HepG2 (cell line): ENCODE results near the gene NANOS1. TPM values are rescaled to one million over a fixed set of nuclear protein-coding genes. Genes with fewer than 3 reads are reported as not detected.
A peak's percentile ranks its signal among the peaks of the same experiment; 100 is the strongest.

Experiments used
- CREB1 ChIP-seq, 2 experiments: fragments of 450-650 bp in 1 of 2; IDR thresholded peaks; 2 replicates each; pipeline ENCODE4 v1.6.1; 2016 to 2017; ENCODE audit warnings: control low read depth in 1 of 2, mild to moderate bottlenecking in 1 of 2, missing compliant biosample characterization in 1 of 2, missing genetic modification characterization in 1 of 2
- ELF4 ChIP-seq: sonication (generic); formaldehyde crosslinking; IDR thresholded peaks from 2 replicates; pipeline ENCODE4 v1.5.0; 2020; ENCODE audit warnings: missing genetic modification reagents, mild to moderate bottlenecking, moderate library complexity, borderline replicate concordance
- FIP1L1 ChIP-seq: fragments of 200-400 bp; formaldehyde crosslinking; IDR thresholded peaks from 2 replicates; pipeline ENCODE4 v1.6.1; 2018; ENCODE audit warnings: low read depth, mild to moderate bottlenecking, low read length, moderate library complexity, borderline replicate concordance; ENCODE audit not compliant: insufficient read depth
- HNRNPK ChIP-seq: fragments of 200-400 bp; formaldehyde crosslinking; IDR thresholded peaks from 2 replicates; pipeline ENCODE4 v1.6.1; 2018; ENCODE audit warnings: low read length, low read depth, moderate library complexity, mild to moderate bottlenecking; ENCODE audit not compliant: poor library complexity, severe bottlenecking
- HOXA9 ChIP-seq: sonication (generic); formaldehyde crosslinking; IDR thresholded peaks from 2 replicates; pipeline ENCODE4 v1.8.1; 2022; ENCODE audit warnings: missing genetic modification reagents, mild to moderate bottlenecking, moderate library complexity, borderline replicate concordance
- JDP2 ChIP-seq: sonication (generic); formaldehyde crosslinking; IDR thresholded peaks from 2 replicates; pipeline ENCODE4 v1.8.1; 2022; ENCODE audit warnings: missing genetic modification reagents, borderline replicate concordance
- KLF16 ChIP-seq, 2 experiments: sonication (generic) in 1 of 2; formaldehyde crosslinking in 1 of 2; IDR thresholded peaks; 2 replicates each; pipeline versions ENCODE4 v1.6.1 to v1.8.0; 2016 to 2023; ENCODE audit warnings: missing genetic modification reagents in 2 of 2, missing compliant biosample characterization in 1 of 2
- MIXL1 ChIP-seq: IDR thresholded peaks from 2 replicates; pipeline ENCODE4 v1.6.1; 2016
- MYC ChIP-seq: sonication (generic); formaldehyde crosslinking; IDR thresholded peaks from 2 replicates; pipeline ENCODE4 v1.9.0; 2021; ENCODE audit warnings: missing genetic modification reagents, borderline replicate concordance
- NONO ChIP-seq, 2 experiments: fragments of 450-650 bp in 1 of 2; sonication (generic) in 1 of 2; formaldehyde crosslinking in 1 of 2; IDR thresholded peaks in 1 of 2; conservative IDR thresholded peaks in 1 of 2; 2 replicates each; pipeline versions ENCODE4 v1.6.1 to v1.8.0; 2017 to 2022; ENCODE audit warnings: mild to moderate bottlenecking in 1 of 2, missing genetic modification reagents in 1 of 2, moderate library complexity in 1 of 2
- NR2C2 ChIP-seq: sonication (generic); formaldehyde crosslinking; IDR thresholded peaks from 2 replicates; pipeline ENCODE4 v1.4.0; 2020; ENCODE audit warnings: missing genetic modification reagents, mild to moderate bottlenecking, moderate library complexity, borderline replicate concordance
- POLR2AphosphoS2 ChIP-seq: IDR thresholded peaks from 2 replicates; pipeline ENCODE4 v1.6.1; 2011; ENCODE audit warnings: low read depth, low read length, improper control_type of control experiment
- ZBTB49 ChIP-seq: sonication (generic); formaldehyde crosslinking; IDR thresholded peaks from 2 replicates; pipeline ENCODE4 v1.4.0; 2020; ENCODE audit warnings: missing genetic modification reagents, borderline replicate concordance
- ZFP41 ChIP-seq: sonication (generic); formaldehyde crosslinking; IDR thresholded peaks from 2 replicates; pipeline ENCODE4 v1.4.0; 2020; ENCODE audit warnings: mild to moderate bottlenecking, missing genetic modification reagents, borderline replicate concordance
- ZFP90 ChIP-seq: sonication (generic); formaldehyde crosslinking; IDR thresholded peaks from 2 replicates; pipeline ENCODE4 v1.8.0; 2022; ENCODE audit warnings: missing genetic modification reagents, mild to moderate bottlenecking, inconsistent platforms, borderline replicate concordance
- ZNF101 ChIP-seq: sonication (generic); formaldehyde crosslinking; IDR thresholded peaks from 2 replicates; pipeline ENCODE4 v1.4.0; 2020; ENCODE audit warnings: mild to moderate bottlenecking, low read depth, missing genetic modification reagents, borderline replicate concordance
- ZNF232 ChIP-seq: sonication (generic); formaldehyde crosslinking; IDR thresholded peaks from 2 replicates; pipeline ENCODE4 v1.4.0; 2020; ENCODE audit warnings: missing genetic modification reagents, borderline replicate concordance
- ZNF251 ChIP-seq: sonication (generic); formaldehyde crosslinking; IDR thresholded peaks from 2 replicates; pipeline ENCODE4 v1.9.0; 2021; ENCODE audit warnings: mild to moderate bottlenecking, missing genetic modification reagents
- ZNF263 ChIP-seq: sonication (generic); formaldehyde crosslinking; IDR thresholded peaks from 2 replicates; pipeline ENCODE4 v1.4.0; 2020; ENCODE audit warnings: missing genetic modification reagents
- ZNF337 ChIP-seq: sonication (generic); formaldehyde crosslinking; IDR thresholded peaks from 2 replicates; pipeline ENCODE4 v1.5.1; 2020; ENCODE audit warnings: missing genetic modification reagents, low read depth, mild to moderate bottlenecking, borderline replicate concordance
- ZNF414 ChIP-seq: sonication (generic); formaldehyde crosslinking; IDR thresholded peaks from 2 replicates; pipeline ENCODE4 v1.5.0; 2020; ENCODE audit warnings: missing genetic modification reagents
- ZNF496 ChIP-seq: sonication (generic); formaldehyde crosslinking; IDR thresholded peaks from 2 replicates; pipeline ENCODE4 v1.8.1; 2023; ENCODE audit warnings: mild to moderate bottlenecking, moderate library complexity, missing genetic modification reagents; ENCODE audit not compliant: insufficient replicate concordance
- ZNF766 ChIP-seq: sonication (generic); formaldehyde crosslinking; IDR thresholded peaks from 2 replicates; pipeline ENCODE4 v1.5.0; 2020; ENCODE audit warnings: missing genetic modification reagents, borderline replicate concordance
- ZNF776 ChIP-seq: sonication (generic); formaldehyde crosslinking; IDR thresholded peaks from 2 replicates; pipeline ENCODE4 v1.4.0; 2020; ENCODE audit warnings: mild to moderate bottlenecking, missing genetic modification reagents
- ZSCAN30 ChIP-seq: sonication (generic); formaldehyde crosslinking; IDR thresholded peaks from 2 replicates; pipeline ENCODE4 v1.5.0; 2020; ENCODE audit warnings: mild to moderate bottlenecking, missing genetic modification reagents
- polyA plus RNA-seq, 8 experiments: library from polyadenylated mRNA; depleted of rRNA in 3 of 8; stranded (reverse) in 7 of 8; unstranded in 1 of 8; fragments of >200 nt; fragmentation: Illumina TruSeq in 4 of 8; extraction: Trizol in 4 of 8; gene quantifications; 2 replicates each; pipeline versions ENCODE4 v1.2.1 to v1.2.3, GENCODE V29; 2011 to 2016; ENCODE audit warnings: low read depth in 4 of 8, missing spikeins in 1 of 8, mixed read lengths in 1 of 8; ENCODE audit not compliant: insufficient read depth in 1 of 8
- total RNA-seq, 5 experiments: library from RNA; depleted of rRNA; stranded (reverse); fragments of >200 nt; fragmentation: Illumina TruSeq; extraction: Trizol; gene quantifications; 2 replicates each; pipeline ENCODE4 v1.2.3, GENCODE V29; 2016; ENCODE audit warnings: low read depth in 1 of 5

The NANOS1 gene
- total and polyA plus RNA-seq, 2 of the 13 experiments (the other 11 are each of a cell fraction or from before 2014, with no cell fraction given), result 1.7 to 2.2 TPM

GRCh38 chr10:119030421-119031250 lies 1.1 kb downstream of the NANOS1 start (continued):
- TF ChIP-seq CREB1 (IDR thresholded peaks at IDR 0.05), result no peak
- no peak for TF ChIP-seq CREB1 (CRISPR knock-in tag; IDR thresholded peaks at IDR 0.05)
- TF ChIP-seq JDP2 (CRISPR knock-in tag), result no peak
- no peak; the same call in 1 of the 2 replicates for TF ChIP-seq HOXA9 (CRISPR knock-in tag)
- TF ChIP-seq POLR2AphosphoS2, result peak; percentile 65; the same call in 1 of the 2 replicates
- TF ChIP-seq MIXL1 (CRISPR knock-in tag), result no peak
- no peak for TF ChIP-seq ZNF251 (CRISPR knock-in tag)
- no peak for TF ChIP-seq ZFP90 (CRISPR knock-in tag)
- no peak for TF ChIP-seq ZNF496
- no peak for TF ChIP-seq ELF4 (CRISPR knock-in tag)
- no peak for TF ChIP-seq ZSCAN30
- no peak for TF ChIP-seq HNRNPK
- no peak for TF ChIP-seq ZNF776 (CRISPR knock-in tag)
- TF ChIP-seq ZNF232 (CRISPR knock-in tag), result no peak
- TF ChIP-seq MYC (CRISPR knock-in tag), result peak; percentile 69; the same call in 1 of the 2 replicates
- TF ChIP-seq ZNF337 (CRISPR knock-in tag), result no peak
- TF ChIP-seq NR2C2, result no peak
- TF ChIP-seq KLF16 (CRISPR knock-in tag; IDR thresholded peaks at IDR 0.05), result 0 out of 4 replicates have a peak, but pooled peaks of 1 of the 2 experiments have one; percentile 19
- no peak for TF ChIP-seq ZNF263 (CRISPR knock-in tag)
- no peak for TF ChIP-seq ZNF414 (CRISPR knock-in tag)
- no peak for TF ChIP-seq NONO (IDR thresholded peaks at IDR 0.05)
- no peak for TF ChIP-seq NONO (CRISPR knock-in tag; conservative IDR thresholded peaks at IDR 0.05)
- TF ChIP-seq ZNF766 (CRISPR knock-in tag), result peak; percentile 71; the same call in 1 of the 2 replicates
- TF ChIP-seq FIP1L1, result no peak
- no peak for TF ChIP-seq ZBTB49 (CRISPR knock-in tag)
- no peak for TF ChIP-seq ZNF101 (CRISPR knock-in tag)
- TF ChIP-seq ZFP41 (CRISPR knock-in tag), result no peak
